Measurements from ENCODE around the gene ACVR1.

ACVR1 gene

GRCh38 chr2:157876066-157876785 is at the start of gene ACVR1:
Gene ACVR1 (minus strand): TSS chr2:157876330. CDS start chr2:157799493, 76,837 bp downstream.
- peak; percentile 98 for DNase-seq (ENCODE audit: low read depth)

GRCh38 chr2:157925071-157925470 is 48.9 kb upstream of the ACVR1 start:
- no peak for DNase-seq (ENCODE audit: low read depth)

- DNase-seq (ENCODE audit: low read depth): no peak
These were observed 47.6 kb upstream of the ACVR1 start for GRCh38 chr2:157923598-157924217.

- no peak for DNase-seq (ENCODE audit: low read depth)
These were observed 46.7 kb upstream of the ACVR1 start for GRCh38 chr2:157922815-157923214.

GRCh38 chr2:157922336-157922735 is 46.2 kb upstream of the ACVR1 start:
- no peak for DNase-seq (ENCODE audit: low read depth)

GRCh38 chr2:157920736-157921135 is 44.6 kb upstream of the ACVR1 start:
- no peak for DNase-seq (ENCODE audit: low read depth)

- no peak for DNase-seq (ENCODE audit: low read depth)
These were observed 43.1 kb upstream of the ACVR1 start for GRCh38 chr2:157919181-157919580.

GRCh38 chr2:157918319-157918718 is 42.2 kb upstream of the ACVR1 start:
- no peak for DNase-seq (ENCODE audit: low read depth)

GRCh38 chr2:157911750-157912149 is 35.6 kb upstream of the ACVR1 start:
- DNase-seq (ENCODE audit: low read depth): no peak

- no peak for DNase-seq (ENCODE audit: low read depth)
These were observed 35.1 kb upstream of the ACVR1 start for GRCh38 chr2:157911246-157911645.

- DNase-seq (ENCODE audit: low read depth): no peak
These were observed 29.0 kb upstream of the ACVR1 start for GRCh38 chr2:157905092-157905491.

- no peak for DNase-seq (ENCODE audit: low read depth)
These were observed 27.5 kb upstream of the ACVR1 start for GRCh38 chr2:157903626-157904025.

- DNase-seq (ENCODE audit: low read depth): no peak
These were observed 27.0 kb upstream of the ACVR1 start for GRCh38 chr2:157903151-157903550.

GRCh38 chr2:157902692-157903091 is 26.6 kb upstream of the ACVR1 start:
- DNase-seq (ENCODE audit: low read depth): no peak

GRCh38 chr2:157901325-157901724 is 25.2 kb upstream of the ACVR1 start:
- no peak for DNase-seq (ENCODE audit: low read depth)

- DNase-seq (ENCODE audit: low read depth): no peak
These were observed 24.6 kb upstream of the ACVR1 start for GRCh38 chr2:157900684-157901083.

- no peak for DNase-seq (ENCODE audit: low read depth)
These were observed 24.1 kb upstream of the ACVR1 start for GRCh38 chr2:157900203-157900602.

- DNase-seq (ENCODE audit: low read depth): no peak
These were observed 23.2 kb upstream of the ACVR1 start for GRCh38 chr2:157899125-157899839.

GRCh38 chr2:157898591-157898996 is 22.5 kb upstream of the ACVR1 start:
- DNase-seq (ENCODE audit: low read depth): peak; percentile 61

- no peak for DNase-seq (ENCODE audit: low read depth)
These were observed 21.2 kb upstream of the ACVR1 start for GRCh38 chr2:157897106-157897971.

GRCh38 chr2:157895531-157895930 is 19.4 kb upstream of the ACVR1 start:
- DNase-seq (ENCODE audit: low read depth): no peak
